Caco-2 (cell line): Measurements from ENCODE around the gene PHLDB1. TPM values are rescaled to one million over a fixed set of nuclear protein-coding genes. Genes with fewer than 3 reads are reported as not detected.

Experiments
- Bru-seq: library from RNA; stranded (reverse); fragments of 400-500 nt; gene quantifications from one replicate; lab custom pipeline; 2021; lab: Mats Ljungman, UMichigan
- BruChase-seq, 2 experiments: library from RNA; stranded (reverse); fragments of 400-500 nt; gene quantifications; one replicate each; lab custom pipeline; 2021; lab: Mats Ljungman, UMichigan
- BruUV-seq: library from RNA; stranded (reverse); fragments of 400-500 nt; replicated peaks from 2 replicates; lab custom pipeline; 2021; lab: Mats Ljungman, UMichigan
- CTCF ChIA-PET: fragments of 300-600 bp; sonication (Branson Sonifier 250); formaldehyde crosslinking; loops from one replicate; lab custom pipeline; 2022; ENCODE audit warnings: antibody characterized with exemption; lab: Charles Lee
- POLR2A ChIA-PET: fragments of 300-600 bp; sonication (Branson Sonifier 250); formaldehyde crosslinking; loops from one replicate; lab custom pipeline; 2022; ENCODE audit warnings: antibody characterized with exemption; lab: Charles Lee
- DNase-seq, 2 experiments: peaks; one replicate each; pipeline versions ENCODE4 v3.0.0 to v3.0.0-alpha.2; 2020 to 2022
- H3K27me3 ChIP-seq: replicated peaks from 2 replicates; pipeline ENCODE4 v1.6.0; 2011; ENCODE audit warnings: low read length; ENCODE audit not compliant: control insufficient read depth, insufficient read depth
- H3K36me3 ChIP-seq: 2 replicates; pipeline ENCODE4 v1.5.1; 2011; ENCODE audit warnings: low read length; ENCODE audit not compliant: control insufficient read depth, insufficient read depth
- H3K4me1 ChIP-seq: fragments of 250-450 bp; sonication (Bioruptor Pico); 2 replicates; pipeline ENCODE4 v1.5.1; 2020; ENCODE audit warnings: mild to moderate bottlenecking
- H3K4me3 ChIP-seq: 2 replicates; pipeline ENCODE4 v1.5.1; 2011; ENCODE audit warnings: low read depth, mild to moderate bottlenecking, control low read depth, low read length
- H3K9me3 ChIP-seq: fragments of 250-450 bp; sonication (Bioruptor Pico); 2 replicates; pipeline ENCODE4 v1.5.1; 2020; ENCODE audit warnings: mild to moderate bottlenecking, moderate library complexity
- H3K27ac Mint-ChIP-seq: one replicate; pipeline ENCODE4 v1.8.0; 2022; ENCODE audit warnings: mixed read lengths; ENCODE audit not compliant: unreplicated experiment
- H3K27me3 Mint-ChIP-seq: one replicate; pipeline ENCODE4 v1.8.0; 2022; ENCODE audit warnings: mixed read lengths; ENCODE audit not compliant: insufficient read depth, unreplicated experiment
- H3K36me3 Mint-ChIP-seq: one replicate; pipeline ENCODE4 v1.8.0; 2022; ENCODE audit warnings: mild to moderate bottlenecking, mixed read lengths; ENCODE audit not compliant: insufficient read depth, unreplicated experiment
- H3K4me1 Mint-ChIP-seq: one replicate; pipeline ENCODE4 v1.8.0; 2022; ENCODE audit warnings: low read depth, mixed read lengths; ENCODE audit not compliant: unreplicated experiment
- H3K4me3 Mint-ChIP-seq: one replicate; pipeline ENCODE4 v1.8.0; 2022; ENCODE audit warnings: mild to moderate bottlenecking, moderate library complexity, mixed read lengths; ENCODE audit not compliant: unreplicated experiment
- H3K9me3 Mint-ChIP-seq: one replicate; pipeline ENCODE4 v1.8.0; 2022; ENCODE audit warnings: mixed read lengths; ENCODE audit not compliant: unreplicated experiment
- intact Hi-C: fragments of 100-400 bp; cut with micrococcal nuclease; formaldehyde crosslinking; loops from one replicate; pipeline ENCODE4 v1.10.0; 2022; ENCODE audit not compliant: unreplicated experiment
- long read RNA-seq: library from polyadenylated mRNA; stranded (forward); transcript quantifications from one replicate; pipeline ENCODE4 v2.0.0, GENCODE V29; 2022
- total RNA-seq: library from RNA; stranded (reverse); gene quantifications from 2 replicates; pipeline ENCODE4 v1.2.3, GENCODE V29; 2022
- TF ChIP-seq, protein P1 (sequence below), 2 experiments: fragments of 200-600 bp in 1 of 2; IDR thresholded peaks; 1 replicate in 1 of 2; 2 replicates in 1 of 2; pipeline versions ENCODE4 v1.5.1 to v1.8.0; 2011 to 2022; ENCODE audit warnings: antibody characterized with exemption in 1 of 2, control low read depth in 1 of 2, inconsistent platforms in 1 of 2, low read depth in 1 of 2, low read length in 1 of 2, mild to moderate bottlenecking in 1 of 2, moderate library complexity in 1 of 2; ENCODE audit not compliant: insufficient read depth in 1 of 2, severe bottlenecking in 1 of 2, unreplicated experiment in 1 of 2

The PHLDB1 gene
- total RNA-seq (72.1 and 73.6 TPM in 2 replicates), Bru-seq, nascent RNA (percentile 65 among the genes with signal in this experiment), BruChase-seq, experiment 1, labeled RNA remaining after a 2-hour chase (percentile 68 among the genes with signal in this experiment), BruChase-seq, experiment 2, labeled RNA remaining after a 6-hour chase (percentile 67 among the genes with signal in this experiment)
- long read RNA-seq, partial matches to known transcripts = 8 of 34 reads
- long read RNA-seq, other reads (novel, unspliced or antisense) = 23 of 34 reads

DNA sequence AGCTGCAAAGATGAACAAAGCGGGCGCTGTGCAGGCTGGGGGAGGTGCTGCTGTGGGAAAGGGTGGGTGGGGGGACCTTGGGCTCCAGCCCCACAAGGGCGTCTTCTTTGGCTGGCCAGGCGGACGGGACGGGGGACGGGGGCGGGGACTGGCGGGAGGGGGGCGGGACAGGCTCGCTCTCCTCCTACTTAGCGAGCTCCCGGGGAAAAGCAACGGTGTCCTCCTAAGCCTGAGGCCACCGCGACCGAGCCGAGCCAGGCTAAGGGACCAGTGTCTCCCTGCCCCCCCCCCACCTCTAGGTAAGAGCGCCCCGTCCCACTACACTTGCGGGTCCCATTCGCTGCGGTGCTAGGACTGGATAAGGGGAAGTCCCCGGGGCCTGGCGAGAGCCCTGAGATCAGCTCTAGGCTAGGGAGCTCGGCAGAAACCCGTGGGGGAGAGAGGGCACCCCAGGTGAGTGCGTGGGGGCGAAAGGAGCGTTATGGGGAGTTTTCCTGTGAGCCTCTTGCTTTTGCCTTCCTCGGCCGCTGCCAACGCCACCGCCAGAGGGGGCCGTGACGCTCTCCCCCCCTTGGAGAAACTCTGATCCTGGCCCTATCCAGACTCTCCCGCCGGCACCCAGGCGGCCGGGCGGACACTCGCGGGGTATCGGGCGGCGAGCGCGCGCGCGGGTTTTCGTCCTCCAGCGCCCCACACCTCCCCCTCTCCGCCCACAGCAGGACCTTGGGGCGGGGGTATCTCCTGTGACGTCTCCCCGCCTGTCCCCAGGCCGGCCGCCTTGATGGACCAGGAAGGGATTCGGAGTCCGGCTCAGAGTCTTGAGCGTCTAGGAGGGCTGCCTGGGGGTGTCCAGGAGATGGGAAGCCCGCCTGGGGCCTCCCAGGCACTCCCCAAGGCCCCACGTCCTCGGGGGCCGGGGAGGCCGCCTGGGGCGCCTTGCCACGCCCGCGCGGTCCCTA, at the start of gene PHLDB1:
Gene PHLDB1, plus strand, starts transcription at position 215 of the 959 bp plus-strand sequence. CDS start 6,222 bp downstream, outside the sequence.
- intact Hi-C loops = loop anchor here (1.0 kb wide), 3 partner anchors 14 to 52 kb away; no protein-coding TSS in a partner anchor
- peak within 1 kb of the TSS; percentile 79 for H3K4me3 Mint-ChIP-seq
- H3K4me1 ChIP-seq = peaks cover 24% of the 10 kb centered on the region
- peak within 1 kb of the TSS; percentile 73 for H3K4me3 ChIP-seq
- DNase-seq = peak; percentile 85 to 90
- no peaks in the 10 kb centered on the region for H3K9me3 ChIP-seq
- H3K27me3 Mint-ChIP-seq = no peaks in the 10 kb centered on the region
- H3K9me3 Mint-ChIP-seq = no peaks in the 10 kb centered on the region
- ChIA-PET CTCF (interaction anchor here (0.5 to 6.7 kb wide), 15 partner anchors 11 to 284 kb away, joined by 3 to 38 read pairs (median 8); no protein-coding TSS in a partner anchor), POLR2A (interaction anchor here (3.0 kb wide), 1 partner anchor 13 kb away, joined by 13 read pairs; no protein-coding TSS in a partner anchor)
- no peaks in the 10 kb centered on the region for H3K36me3 ChIP-seq
- peak within 1 kb of the TSS; percentile 36 for H3K27ac Mint-ChIP-seq
- H3K4me1 Mint-ChIP-seq = peaks cover 34% of the 10 kb centered on the region
- peaks cover 28% of the 10 kb centered on the region for H3K36me3 Mint-ChIP-seq
- TF ChIP-seq, protein P1, sequence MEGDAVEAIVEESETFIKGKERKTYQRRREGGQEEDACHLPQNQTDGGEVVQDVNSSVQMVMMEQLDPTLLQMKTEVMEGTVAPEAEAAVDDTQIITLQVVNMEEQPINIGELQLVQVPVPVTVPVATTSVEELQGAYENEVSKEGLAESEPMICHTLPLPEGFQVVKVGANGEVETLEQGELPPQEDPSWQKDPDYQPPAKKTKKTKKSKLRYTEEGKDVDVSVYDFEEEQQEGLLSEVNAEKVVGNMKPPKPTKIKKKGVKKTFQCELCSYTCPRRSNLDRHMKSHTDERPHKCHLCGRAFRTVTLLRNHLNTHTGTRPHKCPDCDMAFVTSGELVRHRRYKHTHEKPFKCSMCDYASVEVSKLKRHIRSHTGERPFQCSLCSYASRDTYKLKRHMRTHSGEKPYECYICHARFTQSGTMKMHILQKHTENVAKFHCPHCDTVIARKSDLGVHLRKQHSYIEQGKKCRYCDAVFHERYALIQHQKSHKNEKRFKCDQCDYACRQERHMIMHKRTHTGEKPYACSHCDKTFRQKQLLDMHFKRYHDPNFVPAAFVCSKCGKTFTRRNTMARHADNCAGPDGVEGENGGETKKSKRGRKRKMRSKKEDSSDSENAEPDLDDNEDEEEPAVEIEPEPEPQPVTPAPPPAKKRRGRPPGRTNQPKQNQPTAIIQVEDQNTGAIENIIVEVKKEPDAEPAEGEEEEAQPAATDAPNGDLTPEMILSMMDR (IDR thresholded peaks at IDR 0.05; ENCODE audit: insufficient read depth in 1 of 2, low read depth in 1 of 2, low read length in 1 of 2, severe bottlenecking in 1 of 2, unreplicated experiment in 1 of 2) = peak; percentile 91 to 98
- no TSS peak for BruUV-seq
- no peaks in the 10 kb centered on the region for H3K27me3 ChIP-seq

DNA sequence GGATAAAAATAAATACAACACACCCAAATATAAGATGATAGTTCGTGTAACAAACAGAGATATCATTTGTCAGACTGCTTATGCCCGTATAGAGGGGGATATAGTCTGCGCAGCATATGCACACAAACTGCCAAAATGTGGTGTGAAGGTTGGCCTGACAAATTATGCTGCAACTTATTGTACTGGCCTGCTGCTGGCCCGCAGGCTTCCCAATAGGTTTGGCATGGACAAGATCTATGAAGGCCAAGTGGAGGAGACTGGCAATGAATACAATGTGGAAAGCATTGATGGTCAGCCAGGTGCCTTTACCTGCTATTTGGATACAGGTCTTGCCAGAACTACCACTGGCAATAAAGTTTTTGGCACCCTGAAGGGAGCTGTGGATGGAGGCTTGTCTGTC, 46.6 kb upstream of the PHLDB1 start:
- Mint-ChIP-seq H3K4me3 (no peak overlapping the region), H3K9me3 (no peaks in the 10 kb centered on the region), H3K27ac (no peak overlapping the region), H3K4me1 (peaks cover 9% of the 10 kb centered on the region), H3K36me3 (peaks cover 14% of the 10 kb centered on the region), H3K27me3 (no peaks in the 10 kb centered on the region)
- H3K36me3 ChIP-seq = no peaks in the 10 kb centered on the region; the same call in 1 of the 2 replicates
- BruUV-seq = no TSS peak
- H3K9me3 ChIP-seq = no peaks in the 10 kb centered on the region
- DNase-seq = no peak
- CTCF ChIA-PET = no interaction called here
- no peaks in the 10 kb centered on the region for H3K4me1 ChIP-seq
- POLR2A ChIA-PET = no interaction called here
- TF ChIP-seq, protein P1 (IDR thresholded peaks at IDR 0.05; ENCODE audit: insufficient read depth in 1 of 2, low read depth in 1 of 2, low read length in 1 of 2, severe bottlenecking in 1 of 2, unreplicated experiment in 1 of 2) = no peak
- H3K4me3 ChIP-seq = no peak overlapping the region
- intact Hi-C loops = loop anchor here (10.0 kb wide), 1 partner anchor 46 kb away; no protein-coding TSS in a partner anchor
- H3K27me3 ChIP-seq = no peaks in the 10 kb centered on the region

- peaks cover 9% of the 10 kb centered on the region for H3K4me1 Mint-ChIP-seq
- H3K27me3 Mint-ChIP-seq = no peaks in the 10 kb centered on the region
- intact Hi-C loops = loop anchor here (5.0 to 10.0 kb wide), 2 partner anchors 50 to 163 kb away; partner anchors contain the start of gene ATP5MG
- no peak overlapping the region for H3K27ac Mint-ChIP-seq
- DNase-seq = no peak
- Histone ChIP-seq H3K4me1 (no peaks in the 10 kb centered on the region), H3K4me3 (0 out of 2 replicates have a peak overlapping the region, but pooled peaks have one; percentile 6), H3K36me3 (no peaks in the 10 kb centered on the region), H3K27me3 (no peaks in the 10 kb centered on the region), H3K9me3 (no peaks in the 10 kb centered on the region)
- H3K9me3 Mint-ChIP-seq = no peaks in the 10 kb centered on the region
- H3K4me3 Mint-ChIP-seq = peak overlapping the region; percentile 95
- no TSS peak for BruUV-seq
- ChIA-PET POLR2A (interaction anchor here (0.6 kb wide), 1 partner anchor 324 kb away, joined by 3 read pairs; no protein-coding TSS in a partner anchor), CTCF (no interaction called here)
- TF ChIP-seq, protein P1 (IDR thresholded peaks at IDR 0.05; ENCODE audit: insufficient read depth in 1 of 2, low read depth in 1 of 2, low read length in 1 of 2, severe bottlenecking in 1 of 2, unreplicated experiment in 1 of 2) = no peak
- no peaks in the 10 kb centered on the region for H3K36me3 Mint-ChIP-seq
These were observed 42.4 kb upstream of the PHLDB1 start for GRCh38 chr11:118565051-118565450.
